IMR-90 (cell line): ENCODE measurements around the gene ARMC5. TPM values are rescaled to one million over a fixed set of nuclear protein-coding genes. Genes with fewer than 3 reads are reported as not detected.
"Not testable (repeated sequence)": the region's sequence is repeated elsewhere in the genome, so short reads cannot be mapped to it uniquely, and the experiment has no call there.

Experiments
- ATAC-seq: fragments of 200-7000 bp; cut with Tn5 transposase; 2 replicates; pipeline ENCODE4 v1.9.1; 2020; ENCODE audit warnings: low read depth, mild to moderate bottlenecking, moderate library complexity
- BruUV-seq: library from RNA; stranded (reverse); fragments of 400-500 nt; replicated peaks from 2 replicates; lab custom pipeline; 2021; lab: Mats Ljungman, UMichigan
- CTCF ChIA-PET: fragments of 300-600 bp; formaldehyde crosslinking; extraction: SDS; loops from one replicate; lab custom pipeline; 2021; ENCODE audit warnings: antibody characterized with exemption; lab: Yijun Ruan, JAX
- POLR2A ChIA-PET: fragments of 300-600 bp; sonication (Branson Sonifier 250); formaldehyde crosslinking; loops from one replicate; lab custom pipeline; 2022; ENCODE audit warnings: antibody characterized with exemption; ENCODE audit not compliant: unreplicated experiment; lab: Charles Lee
- DNase-seq: peaks from one replicate; pipeline ENCODE4 v3.0.0; 2013
- H2AFZ ChIP-seq: replicated peaks from 2 replicates; pipeline ENCODE3; 2013; ENCODE audit warnings: low read length, mild to moderate bottlenecking; ENCODE audit not compliant: poor library complexity
- H2AK5ac ChIP-seq: 2 replicates; pipeline ENCODE4 v1.6.1; 2013; ENCODE audit warnings: low read depth, low read length, inconsistent platforms
- H2AK9ac ChIP-seq: replicated peaks from 2 replicates; pipeline ENCODE3; 2013; ENCODE audit warnings: mild to moderate bottlenecking, low read depth, low read length, moderate library complexity; ENCODE audit not compliant: poor library complexity
- H2BK120ac ChIP-seq: 2 replicates; pipeline ENCODE4 v1.6.1; 2013; ENCODE audit warnings: low read depth, low read length, inconsistent platforms
- H2BK15ac ChIP-seq: 3 replicates; pipeline ENCODE4 v1.6.1; 2013; ENCODE audit warnings: low read depth, low read length, inconsistent platforms
- H2BK20ac ChIP-seq: 2 replicates; pipeline ENCODE4 v1.6.1; 2013; ENCODE audit warnings: low read depth, mild to moderate bottlenecking, inconsistent platforms, low read length, moderate library complexity
- H2BK5ac ChIP-seq: 2 replicates; pipeline ENCODE4 v1.6.1; 2013; ENCODE audit warnings: mild to moderate bottlenecking, low read depth, low read length, inconsistent platforms; ENCODE audit not compliant: poor library complexity, severe bottlenecking
- H3K14ac ChIP-seq: replicated peaks from 2 replicates; pipeline ENCODE4 v1.6.1; 2013; ENCODE audit warnings: low read depth, low read length, inconsistent platforms
- H3K18ac ChIP-seq: 2 replicates; pipeline ENCODE4 v1.6.1; 2013; ENCODE audit warnings: low read depth, low read length, control low read depth
- H3K23ac ChIP-seq: 2 replicates; pipeline ENCODE4 v1.6.1; 2013; ENCODE audit warnings: low read depth, low read length, inconsistent platforms
- H3K27ac ChIP-seq: 2 replicates; pipeline ENCODE4 v1.5.1; 2013; ENCODE audit warnings: mild to moderate bottlenecking, control low read depth, low read length; ENCODE audit not compliant: insufficient read depth
- H3K27me3 ChIP-seq: 2 replicates; pipeline ENCODE4 v1.6.1; 2013; ENCODE audit warnings: low read length; ENCODE audit not compliant: control insufficient read depth, insufficient read depth
- H3K36me3 ChIP-seq: 2 replicates; pipeline ENCODE4 v1.6.1; 2013; ENCODE audit warnings: low read length, mixed read lengths; ENCODE audit not compliant: control insufficient read depth, insufficient read depth
- H3K4ac ChIP-seq: 2 replicates; pipeline ENCODE4 v1.6.1; 2013; ENCODE audit warnings: low read depth, low read length, inconsistent platforms
- H3K4me1 ChIP-seq: 2 replicates; pipeline ENCODE4 v1.6.1; 2013; ENCODE audit warnings: low read length, mixed read lengths; ENCODE audit not compliant: control insufficient read depth, insufficient read depth
- H3K4me2 ChIP-seq: 2 replicates; pipeline ENCODE4 v1.6.1; 2013; ENCODE audit warnings: low read depth, mild to moderate bottlenecking, control low read depth, low read length, moderate library complexity
- H3K4me3 ChIP-seq: 2 replicates; pipeline ENCODE4 v1.5.1; 2013; ENCODE audit warnings: low read depth, mild to moderate bottlenecking, control low read depth, low read length, moderate library complexity; ENCODE audit not compliant: insufficient read depth
- H3K56ac ChIP-seq: 2 replicates; pipeline ENCODE4 v1.6.1; 2013; ENCODE audit warnings: low read length, inconsistent platforms; ENCODE audit not compliant: insufficient read depth; ENCODE audit errors: extremely low read depth
- H3K79me1 ChIP-seq, 2 experiments: 2 replicates each; pipeline ENCODE4 v1.6.1; 2013; ENCODE audit warnings: low read length in 2 of 2, inconsistent platforms in 1 of 2, low read depth in 1 of 2
- H3K9ac ChIP-seq: 2 replicates; pipeline ENCODE4 v1.6.1; 2013; ENCODE audit warnings: low read depth, low read length, control low read depth
- H3K9me1 ChIP-seq: 2 replicates; pipeline ENCODE4 v1.6.1; 2013; ENCODE audit warnings: low read length, inconsistent platforms; ENCODE audit not compliant: insufficient read depth
- H3K9me3 ChIP-seq: 2 replicates; pipeline ENCODE4 v1.6.1; 2013; ENCODE audit warnings: low read length; ENCODE audit not compliant: control insufficient read depth, insufficient read depth
- H4K20me1 ChIP-seq: 2 replicates; pipeline ENCODE4 v1.6.1; 2013; ENCODE audit warnings: low read length, inconsistent platforms; ENCODE audit not compliant: insufficient read depth
- H4K5ac ChIP-seq: 2 replicates; pipeline ENCODE4 v1.6.1; 2013; ENCODE audit warnings: mild to moderate bottlenecking, low read depth, low read length, control low read depth
- H4K8ac ChIP-seq, 2 experiments: 2 replicates each; pipeline ENCODE4 v1.6.1; 2013; ENCODE audit warnings: low read depth in 2 of 2, low read length in 2 of 2, control low read depth in 1 of 2, inconsistent platforms in 1 of 2
- H4K91ac ChIP-seq: 2 replicates; pipeline ENCODE4 v1.6.1; 2013; ENCODE audit warnings: low read depth, low read length, inconsistent platforms; ENCODE audit not compliant: insufficient read depth
- RAD21 ChIP-seq: IDR thresholded peaks from 2 replicates; pipeline ENCODE4 v1.6.1; 2012; ENCODE audit warnings: low read length, improper control_type of control experiment
- RCOR1 ChIP-seq: IDR thresholded peaks from 2 replicates; pipeline ENCODE4 v1.6.1; 2012; ENCODE audit warnings: mild to moderate bottlenecking, low read length, improper control_type of control experiment; ENCODE audit not compliant: insufficient replicate concordance
- WGBS, 2 experiments: methylation state at CpG; one replicate each; pipeline versions ENCODE4 v1.1.5 to v1.1.7; 2013; ENCODE audit warnings: missing lambda C conversion rate in 2 of 2; ENCODE audit not compliant: insufficient read length in 1 of 2; ENCODE audit errors: extremely low coverage in 2 of 2; 5-methylcytosine and 5-hydroxymethylcytosine counted together
- dilution Hi-C: fragments of 300-500 bp; cut with HindIII; formaldehyde crosslinking; loops from one replicate; pipeline ENCODE4 v1.14.3; 2018; ENCODE audit warnings: low sequenced_read_pairs; ENCODE audit not compliant: unreplicated experiment
- in situ Hi-C: fragments of 300-500 bp; cut with MboI; formaldehyde crosslinking; loops from 3 replicates; pipeline ENCODE4 v1.14.3; 2019; ENCODE audit warnings: low sequenced_read_pairs, inconsistent platforms, mixed read lengths
- intact Hi-C: fragments of 100-400 bp; cut with micrococcal nuclease; formaldehyde crosslinking; loops from 2 replicates; pipeline ENCODE4 v1.10.0; 2022
- polyA plus RNA-seq, 3 experiments: library from polyadenylated mRNA; depleted of rRNA; stranded (reverse); fragments of >200 nt; gene quantifications; 2 replicates each; pipeline ENCODE4 v1.2.3, GENCODE V29; 2012; ENCODE audit warnings: low replicate concordance in 1 of 3
- total RNA-seq: library from RNA; depleted of rRNA; stranded (reverse); fragments of >200 nt; gene quantifications from 2 replicates; pipeline ENCODE4 v1.2.3, GENCODE V29; 2012

Gene ARMC5
- total and polyA plus RNA-seq, 2 of the 4 experiments (the other 2 are of a cell fraction), result 2.3 to 7.5 TPM

DNA sequence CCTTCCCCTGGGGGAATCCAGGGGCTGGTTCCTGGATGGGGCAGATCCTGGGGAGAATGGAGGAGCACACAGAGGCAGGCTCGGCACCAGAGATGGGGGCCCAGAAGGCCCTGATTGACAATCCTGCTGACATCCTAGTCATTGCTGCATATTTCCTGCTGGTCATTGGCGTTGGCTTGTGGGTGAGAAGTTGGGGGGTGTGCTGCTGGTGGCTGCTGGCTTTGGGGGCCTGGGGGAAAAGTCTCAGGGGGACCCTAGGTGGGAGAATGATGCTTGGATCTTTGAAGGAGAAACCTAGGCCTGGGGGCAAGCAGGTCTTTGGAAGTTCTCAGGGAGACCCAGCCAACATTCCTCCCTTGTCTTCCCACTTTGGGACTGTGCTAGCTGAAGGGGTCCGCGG lies 23.8 kb downstream of the ARMC5 start, which contains the start of gene SLC5A2:
TSS of gene SLC5A2 (plus strand) at position 43 of the 400 bp plus-strand sequence. CDS start at position 57, 14 bp downstream.
- no peak within 1 kb of the TSS for H3K14ac ChIP-seq
- dilution Hi-C loops (no loop called here), intact Hi-C loops (no loop called here), in situ Hi-C loops (no loop called here)
- no peak within 1 kb of the TSS for H3K23ac ChIP-seq
- no peak within 1 kb of the TSS for H2BK120ac ChIP-seq
- TF ChIP-seq RCOR1 (no peak), RAD21 (no peak)
- H3K79me1 ChIP-seq, result peaks cover 0 to 3% of the 10 kb centered on the region in 2 experiments; a peak in 1 of 4 replicates
- no peak for ATAC-seq
- H2AK9ac ChIP-seq, result no peak within 1 kb of the TSS
- peaks cover 5% of the 10 kb centered on the region; the same call in 1 of the 2 replicates for H3K27me3 ChIP-seq
- H3K36me3 ChIP-seq, result peaks cover 13% of the 10 kb centered on the region
- H3K56ac ChIP-seq, result no peak within 1 kb of the TSS
- ChIA-PET POLR2A (no interaction called here), CTCF (no interaction called here)
- no peak within 1 kb of the TSS for H3K4me3 ChIP-seq
- H3K4me1 ChIP-seq, result peaks cover 2% of the 10 kb centered on the region; the same call in 1 of the 2 replicates
- peaks cover 10% of the 10 kb centered on the region for H3K9me1 ChIP-seq
- H4K8ac ChIP-seq, result no peak within 1 kb of the TSS
- no peak within 1 kb of the TSS for H2BK5ac ChIP-seq
- no CpG with 5 or more reads among the region's 4 CpGs for WGBS, 2 experiments
- no peak within 1 kb of the TSS for H3K18ac ChIP-seq
- no peak within 1 kb of the TSS for H3K27ac ChIP-seq
- DNase-seq, result no peak
- no peak within 1 kb of the TSS for H2AK5ac ChIP-seq
- no peak within 1 kb of the TSS for H2BK15ac ChIP-seq
- peaks cover 15% of the 10 kb centered on the region; the same call in 1 of the 2 replicates for H4K20me1 ChIP-seq
- no peak within 1 kb of the TSS for H3K4me2 ChIP-seq
- H3K9me3 ChIP-seq, result no peaks in the 10 kb centered on the region
- no TSS peak for BruUV-seq
- H4K91ac ChIP-seq, result no peak within 1 kb of the TSS
- H3K9ac ChIP-seq, result no peak within 1 kb of the TSS
- no peak within 1 kb of the TSS for H2BK20ac ChIP-seq
- no peak within 1 kb of the TSS for H3K4ac ChIP-seq
- H2AFZ ChIP-seq, result no peak within 1 kb of the TSS
- H4K5ac ChIP-seq, result no peak within 1 kb of the TSS

DNA sequence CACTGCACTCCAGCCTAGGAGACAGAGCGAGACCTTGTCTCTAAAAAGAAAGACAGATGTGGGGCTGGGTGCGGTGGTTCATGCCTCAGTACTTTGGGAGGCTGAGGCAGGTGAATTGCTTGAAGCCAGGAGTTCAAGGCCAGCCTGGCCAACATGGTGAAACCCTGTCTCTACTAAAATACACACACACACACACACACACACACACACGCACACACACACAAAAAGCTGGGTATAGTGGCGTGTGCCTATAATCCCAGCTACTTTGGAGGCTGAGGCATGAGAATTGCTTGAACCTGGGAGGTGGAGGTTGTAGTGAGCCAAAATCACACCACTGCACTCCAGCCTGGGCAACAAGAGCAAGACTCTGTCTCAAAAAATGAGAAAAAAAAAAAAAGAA lies 24.7 kb downstream of the ARMC5 start:
- dilution Hi-C loops, DNase-seq, H3K9me1 ChIP-seq, H3K14ac ChIP-seq, H3K18ac ChIP-seq, H4K91ac ChIP-seq, H2AK9ac ChIP-seq, in situ Hi-C loops, H3K4ac ChIP-seq, H3K9ac ChIP-seq, H3K23ac ChIP-seq, H4K8ac ChIP-seq, H3K27me3 ChIP-seq, ATAC-seq, POLR2A ChIA-PET, H3K4me2 ChIP-seq, H3K56ac ChIP-seq, H2BK15ac ChIP-seq, H2AFZ ChIP-seq, H2BK120ac ChIP-seq, CTCF ChIA-PET, H3K4me3 ChIP-seq, H3K4me1 ChIP-seq, H2BK5ac ChIP-seq, H3K79me1 ChIP-seq, BruUV-seq, H3K27ac ChIP-seq, H2AK5ac ChIP-seq, H2BK20ac ChIP-seq, H4K5ac ChIP-seq, intact Hi-C loops, H4K20me1 ChIP-seq, H3K9me3 ChIP-seq, H3K36me3 ChIP-seq: not testable (repeated sequence)
- WGBS, 2 experiments, result no CpG with 5 or more reads among the region's 4 CpGs
